ENCODE results near the gene MUC4. TPM values are rescaled to one million over a fixed set of nuclear protein-coding genes. Genes with fewer than 3 reads are reported as not detected.

Gene MUC4
- polyA plus RNA-seq, 3 donors, result not detected

GRCh38 chr3:195820901-195821300 is 9.2 kb upstream of the MUC4 start:
- 98% methylated on average over 5 of the region's 5 CpGs for WGBS (ENCODE audit: insufficient coverage)

GRCh38 chr3:195820186-195820585 is 8.5 kb upstream of the MUC4 start:
- Mint-ChIP-seq H3K4me3 (no peak overlapping the region), H3K9me3 (peaks cover 0 to 2% (median 0%) of the 10 kb centered on the region in 7 donors), H3K27me3 (ENCODE audit: low read depth in 3 of 3) (peaks cover 6 to 9% (median 8%) of the 10 kb centered on the region in 3 donors), H3K4me1 (no peaks in the 10 kb centered on the region), H3K36me3 (no peaks in the 10 kb centered on the region), H3K27ac (no peak overlapping the region)
- TF ChIP-seq, protein P1, sequence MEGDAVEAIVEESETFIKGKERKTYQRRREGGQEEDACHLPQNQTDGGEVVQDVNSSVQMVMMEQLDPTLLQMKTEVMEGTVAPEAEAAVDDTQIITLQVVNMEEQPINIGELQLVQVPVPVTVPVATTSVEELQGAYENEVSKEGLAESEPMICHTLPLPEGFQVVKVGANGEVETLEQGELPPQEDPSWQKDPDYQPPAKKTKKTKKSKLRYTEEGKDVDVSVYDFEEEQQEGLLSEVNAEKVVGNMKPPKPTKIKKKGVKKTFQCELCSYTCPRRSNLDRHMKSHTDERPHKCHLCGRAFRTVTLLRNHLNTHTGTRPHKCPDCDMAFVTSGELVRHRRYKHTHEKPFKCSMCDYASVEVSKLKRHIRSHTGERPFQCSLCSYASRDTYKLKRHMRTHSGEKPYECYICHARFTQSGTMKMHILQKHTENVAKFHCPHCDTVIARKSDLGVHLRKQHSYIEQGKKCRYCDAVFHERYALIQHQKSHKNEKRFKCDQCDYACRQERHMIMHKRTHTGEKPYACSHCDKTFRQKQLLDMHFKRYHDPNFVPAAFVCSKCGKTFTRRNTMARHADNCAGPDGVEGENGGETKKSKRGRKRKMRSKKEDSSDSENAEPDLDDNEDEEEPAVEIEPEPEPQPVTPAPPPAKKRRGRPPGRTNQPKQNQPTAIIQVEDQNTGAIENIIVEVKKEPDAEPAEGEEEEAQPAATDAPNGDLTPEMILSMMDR (IDR thresholded peaks at IDR 0.05), result no peak
- H3K27me3 ChIP-seq (ENCODE audit: control insufficient read depth in 2 of 2, insufficient read depth in 2 of 2, low read length in 2 of 2), result no peaks in the 10 kb centered on the region
- DNase-seq, result no peak
- no peak overlapping the region for H3K9ac ChIP-seq (ENCODE audit: insufficient read depth, low read length, poor library complexity, severe bottlenecking)
- no peak overlapping the region for H3K27ac ChIP-seq (ENCODE audit: low read depth in 1 of 2, low read length in 2 of 2)
- no peaks in the 10 kb centered on the region for H3K36me3 ChIP-seq (replicated peaks in 1 of 2; ENCODE audit: control insufficient read depth in 1 of 2, insufficient read depth in 2 of 2, low read length in 2 of 2)
- H4K20me1 ChIP-seq (ENCODE audit: insufficient read depth, low read length), result no peaks in the 10 kb centered on the region
- H3K79me2 ChIP-seq (ENCODE audit: insufficient read depth, low read length), result no peaks in the 10 kb centered on the region
- H3K4me1 ChIP-seq (ENCODE audit: control insufficient read depth in 1 of 2, insufficient read depth in 2 of 2, low read length in 2 of 2), result no peaks in the 10 kb centered on the region
- no peak overlapping the region for H2AFZ ChIP-seq (ENCODE audit: insufficient read depth, low read depth, low read length, poor library complexity, severe bottlenecking)
- H3K9me3 ChIP-seq (replicated peaks in 1 of 2; ENCODE audit: control insufficient read depth in 1 of 2, insufficient read depth in 1 of 2, low read length in 2 of 2), result no peaks in the 10 kb centered on the region
- intact Hi-C loops (cut with micrococcal nuclease), result no loop called here
- 96% methylated on average over 8 of the region's 8 CpGs for WGBS (ENCODE audit: insufficient coverage)
- H3K4me3 ChIP-seq (replicated peaks in 1 of 3; ENCODE audit: low read depth in 2 of 3, low read length in 3 of 3), result no peak overlapping the region
- no peak overlapping the region for H3K4me2 ChIP-seq (replicated peaks; ENCODE audit: extremely low read depth, low read length, poor library complexity, severe bottlenecking)

More at GRCh38 chr3:195820901-195821300, 9.2 kb upstream of the MUC4 start:
- Mint-ChIP-seq H3K4me3 (no peak overlapping the region), H3K27me3 (ENCODE audit: low read depth in 3 of 3) (peaks cover 6 to 8% (median 8%) of the 10 kb centered on the region in 3 donors), H3K9me3 (peaks cover 0 to 2% (median 0%) of the 10 kb centered on the region in 7 donors), H3K4me1 (no peaks in the 10 kb centered on the region), H3K27ac (no peak overlapping the region), H3K36me3 (no peaks in the 10 kb centered on the region)
- intact Hi-C loops (cut with micrococcal nuclease), result no loop called here
- Histone ChIP-seq H2AFZ (ENCODE audit: insufficient read depth, low read depth, low read length, poor library complexity, severe bottlenecking) (no peak overlapping the region), H3K79me2 (ENCODE audit: insufficient read depth, low read length) (no peaks in the 10 kb centered on the region), H3K9ac (ENCODE audit: insufficient read depth, low read length, poor library complexity, severe bottlenecking) (no peak overlapping the region), H3K4me3 (replicated peaks in 1 of 3; ENCODE audit: low read depth in 2 of 3, low read length in 3 of 3) (no peak overlapping the region), H3K27ac (ENCODE audit: low read depth in 1 of 2, low read length in 2 of 2) (no peak overlapping the region), H3K27me3 (ENCODE audit: control insufficient read depth in 2 of 2, insufficient read depth in 2 of 2, low read length in 2 of 2) (no peaks in the 10 kb centered on the region), H3K9me3 (replicated peaks in 1 of 2; ENCODE audit: control insufficient read depth in 1 of 2, insufficient read depth in 1 of 2, low read length in 2 of 2) (no peaks in the 10 kb centered on the region), H3K4me2 (replicated peaks; ENCODE audit: extremely low read depth, low read length, poor library complexity, severe bottlenecking) (no peak overlapping the region), H4K20me1 (ENCODE audit: insufficient read depth, low read length) (no peaks in the 10 kb centered on the region), H3K36me3 (replicated peaks in 1 of 2; ENCODE audit: control insufficient read depth in 1 of 2, insufficient read depth in 2 of 2, low read length in 2 of 2) (no peaks in the 10 kb centered on the region), H3K4me1 (ENCODE audit: control insufficient read depth in 1 of 2, insufficient read depth in 2 of 2, low read length in 2 of 2) (no peaks in the 10 kb centered on the region)
- TF ChIP-seq, protein P1 (IDR thresholded peaks at IDR 0.05), result no peak
- no peak for DNase-seq

Data from CD14-positive monocyte (primary cell).